Tibial nerve (tissue), 4 donors: ENCODE data around the gene PDLIM5.

ENCODE experiments used
- EP300 ChIP-seq, 2 donors: sonication (generic); formaldehyde crosslinking; IDR thresholded peaks; one replicate each; pipeline ENCODE4 v1.6.1; 2017; ENCODE audit warnings: antibody characterized with exemption in 2 of 2, mild to moderate bottlenecking in 1 of 2
- POLR2A ChIP-seq, 2 donors: fragments of 450-650 bp; IDR thresholded peaks; one replicate each; pipeline ENCODE4 v1.6.1; 2017; ENCODE audit warnings: antibody characterized with exemption in 2 of 2, mild to moderate bottlenecking in 2 of 2, moderate library complexity in 2 of 2
- TF ChIP-seq, protein P1 (sequence below), 5 experiments: fragments of 200-600 bp in 3 of 5; fragments of 450-650 bp in 2 of 5; sonication (generic) in 3 of 5; IDR thresholded peaks; one replicate each; pipeline ENCODE4 v1.5.1; 2016 to 2019; ENCODE audit warnings: antibody characterized with exemption in 5 of 5, mild to moderate bottlenecking in 3 of 5, moderate library complexity in 2 of 5

GRCh38 chr4:94605241-94605805 is 153.6 kb downstream of the PDLIM5 start:
- TF ChIP-seq, protein P1, sequence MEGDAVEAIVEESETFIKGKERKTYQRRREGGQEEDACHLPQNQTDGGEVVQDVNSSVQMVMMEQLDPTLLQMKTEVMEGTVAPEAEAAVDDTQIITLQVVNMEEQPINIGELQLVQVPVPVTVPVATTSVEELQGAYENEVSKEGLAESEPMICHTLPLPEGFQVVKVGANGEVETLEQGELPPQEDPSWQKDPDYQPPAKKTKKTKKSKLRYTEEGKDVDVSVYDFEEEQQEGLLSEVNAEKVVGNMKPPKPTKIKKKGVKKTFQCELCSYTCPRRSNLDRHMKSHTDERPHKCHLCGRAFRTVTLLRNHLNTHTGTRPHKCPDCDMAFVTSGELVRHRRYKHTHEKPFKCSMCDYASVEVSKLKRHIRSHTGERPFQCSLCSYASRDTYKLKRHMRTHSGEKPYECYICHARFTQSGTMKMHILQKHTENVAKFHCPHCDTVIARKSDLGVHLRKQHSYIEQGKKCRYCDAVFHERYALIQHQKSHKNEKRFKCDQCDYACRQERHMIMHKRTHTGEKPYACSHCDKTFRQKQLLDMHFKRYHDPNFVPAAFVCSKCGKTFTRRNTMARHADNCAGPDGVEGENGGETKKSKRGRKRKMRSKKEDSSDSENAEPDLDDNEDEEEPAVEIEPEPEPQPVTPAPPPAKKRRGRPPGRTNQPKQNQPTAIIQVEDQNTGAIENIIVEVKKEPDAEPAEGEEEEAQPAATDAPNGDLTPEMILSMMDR (IDR thresholded peaks at IDR 0.05): no peak
- TF ChIP-seq POLR2A (IDR thresholded peaks at IDR 0.05): no peak
- no peak for TF ChIP-seq EP300 (IDR thresholded peaks at IDR 0.05)
